Hepatic stellate cell (primary cell): ENCODE results near the gene C2orf74.
A peak's percentile ranks its signal among the peaks of the same experiment; 100 is the strongest.
"Not testable (repeated sequence)": the region's sequence is repeated elsewhere in the genome, so short reads cannot be mapped to it uniquely, and the experiment has no call there.

Experiments used
- DNase-seq: peaks from one replicate; pipeline ENCODE4 v3.0.0; 2011; ENCODE audit warnings: low spot score

Gene C2orf74

GRCh38 chr2:61161888-61162287 lies at the start of gene C2orf74:
Gene C2orf74 (plus strand): TSS chr2:61162188. CDS start chr2:61162515, 327 bp downstream.
- no peak for DNase-seq

DNA sequence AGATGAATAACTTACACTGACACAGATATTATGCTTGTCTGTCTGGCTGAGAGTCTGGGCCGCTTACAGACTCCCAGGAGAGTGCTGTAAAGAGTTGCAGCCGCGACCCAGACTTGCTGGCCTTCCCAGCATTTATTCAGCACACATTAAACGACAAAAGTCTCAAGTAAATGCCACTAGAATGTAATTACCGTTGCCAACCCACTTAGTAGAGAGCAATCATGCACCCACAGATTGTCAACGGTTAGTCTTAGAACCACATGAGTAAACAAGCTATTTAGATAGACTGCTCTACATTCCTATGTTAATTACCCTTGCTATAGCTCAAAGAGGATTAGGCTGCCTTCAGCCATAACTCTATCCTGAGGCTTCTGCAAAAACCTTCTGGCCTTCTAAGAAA lies 47.8 kb upstream of the C2orf74 start:
- no peak for DNase-seq

DNA sequence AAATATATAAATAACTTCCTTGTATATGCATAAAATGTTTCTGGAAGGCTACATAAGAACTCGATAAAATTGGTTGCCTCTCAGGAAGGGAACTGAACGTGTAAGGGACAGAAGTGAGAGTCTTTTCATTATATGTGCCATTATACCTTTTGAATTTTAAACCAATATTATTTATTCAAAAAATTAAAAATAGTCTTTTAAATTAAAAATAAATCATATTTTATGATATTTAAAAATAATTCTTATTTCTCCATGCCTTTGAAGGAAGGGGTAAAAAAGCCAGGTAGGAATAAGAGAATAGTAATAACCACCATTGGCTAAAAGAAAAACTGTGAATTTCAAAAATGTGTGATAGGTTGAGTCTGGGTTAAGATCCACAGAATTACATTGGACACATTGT lies 45.7 kb upstream of the C2orf74 start:
- no peak for DNase-seq

GRCh38 chr2:61117534-61117933 lies 44.5 kb upstream of the C2orf74 start:
- no peak for DNase-seq

DNA sequence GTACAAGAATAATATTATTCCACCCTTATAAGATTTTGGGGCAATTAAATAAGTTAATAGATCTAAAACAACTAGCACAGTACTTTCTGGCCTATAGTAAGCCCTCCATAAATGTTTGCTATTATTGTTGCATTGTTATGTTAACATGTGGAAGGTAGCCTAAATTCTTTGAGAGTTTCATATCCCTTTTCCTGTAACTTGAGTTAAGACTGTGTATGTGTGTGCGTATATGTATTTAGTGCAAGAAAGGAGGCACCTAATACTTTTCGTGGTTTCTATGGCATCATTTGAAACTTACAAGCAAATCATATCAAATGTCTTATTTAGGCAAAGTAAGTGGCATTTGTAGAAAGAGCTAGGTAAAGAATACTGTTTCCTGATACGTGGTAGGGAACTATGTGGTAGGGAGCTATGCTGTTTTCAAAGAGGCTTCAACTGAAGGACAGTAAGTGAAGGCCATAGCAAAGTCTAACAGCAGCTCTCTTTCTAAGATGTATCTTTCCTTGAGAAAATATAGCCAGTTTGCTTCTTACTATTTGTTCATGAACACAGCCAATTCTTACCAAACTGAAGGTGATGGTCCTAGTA lies 36.8 kb upstream of the C2orf74 start:
- no peak for DNase-seq

- no peak for DNase-seq
Measured at GRCh38 chr2:61125798-61126197, 36.2 kb upstream of the C2orf74 start.

GRCh38 chr2:61128122-61128521 lies 33.9 kb upstream of the C2orf74 start:
- not testable (repeated sequence) for DNase-seq

DNA sequence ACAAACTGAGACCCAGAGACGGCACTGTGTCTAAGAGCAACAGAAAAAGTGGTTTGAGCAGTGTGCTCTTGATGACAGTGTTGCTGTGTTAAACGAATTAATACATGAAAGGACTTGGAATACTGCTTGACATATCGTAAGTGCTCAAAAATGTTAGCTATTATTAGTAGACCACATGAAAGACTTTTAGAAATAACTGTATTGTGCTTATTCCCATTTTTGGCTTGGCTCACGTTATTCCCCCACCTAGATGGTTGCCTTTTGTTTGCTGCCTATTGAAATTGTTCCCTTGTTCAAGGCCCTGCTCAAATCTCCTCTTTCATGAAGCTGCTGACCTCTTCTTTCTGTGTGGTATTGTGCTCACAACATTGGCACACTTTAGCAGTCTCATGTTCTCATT lies 27.8 kb upstream of the C2orf74 start:
- no peak for DNase-seq

- DNase-seq, result peak; percentile 19
Measured at GRCh38 chr2:61135510-61135909, 26.5 kb upstream of the C2orf74 start.

- no peak for DNase-seq
Measured at GRCh38 chr2:61138859-61139258, 23.1 kb upstream of the C2orf74 start.

DNA sequence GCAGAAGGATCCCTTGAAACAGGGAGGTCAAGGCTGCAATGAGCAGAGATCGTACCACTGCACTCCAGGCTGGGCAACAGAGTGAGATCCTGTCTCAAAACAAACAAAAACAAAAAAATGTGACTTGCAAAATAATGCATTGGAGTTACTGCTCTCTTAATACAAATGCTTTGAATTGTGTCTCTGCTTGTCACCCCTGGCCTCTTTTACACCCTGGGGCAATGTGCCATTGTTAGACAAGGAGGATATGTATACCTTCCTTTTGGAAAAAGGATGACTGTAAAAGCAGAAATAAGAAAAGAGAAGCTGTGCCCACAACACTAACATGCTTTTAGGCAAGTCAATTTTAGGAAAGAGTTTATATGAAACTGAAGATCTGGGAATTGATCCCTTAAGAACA lies 20.8 kb upstream of the C2orf74 start:
- DNase-seq, result no peak

DNA sequence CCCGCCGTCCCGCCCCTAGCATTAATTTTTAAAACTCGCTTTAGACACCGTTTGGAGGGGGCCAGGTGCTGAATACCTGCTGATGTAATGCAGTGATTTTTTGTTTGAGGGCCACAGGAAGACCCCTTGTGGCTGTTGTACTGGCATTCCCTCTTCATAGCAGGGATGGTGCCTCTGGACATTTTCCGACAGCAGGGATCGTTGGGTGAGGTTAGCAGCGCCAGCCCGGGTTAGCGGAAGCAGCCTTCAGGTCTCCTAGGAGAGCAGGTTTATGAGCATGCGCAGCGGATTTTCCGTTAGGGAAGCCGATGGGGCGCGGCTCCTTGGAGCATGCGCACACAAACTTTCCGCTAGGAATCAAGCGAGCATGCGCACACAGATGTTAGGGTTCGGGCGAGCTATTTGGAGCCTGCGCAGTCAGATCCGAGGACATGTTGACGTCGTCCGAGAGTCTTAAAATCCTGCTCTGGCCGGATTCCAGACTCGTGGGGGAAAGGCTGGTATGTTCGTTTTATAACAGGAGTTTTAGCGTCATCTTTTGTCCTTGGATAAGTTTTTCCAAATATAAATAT lies 17.2 kb upstream of the C2orf74 start:
- DNase-seq, result peak; percentile 99

DNA sequence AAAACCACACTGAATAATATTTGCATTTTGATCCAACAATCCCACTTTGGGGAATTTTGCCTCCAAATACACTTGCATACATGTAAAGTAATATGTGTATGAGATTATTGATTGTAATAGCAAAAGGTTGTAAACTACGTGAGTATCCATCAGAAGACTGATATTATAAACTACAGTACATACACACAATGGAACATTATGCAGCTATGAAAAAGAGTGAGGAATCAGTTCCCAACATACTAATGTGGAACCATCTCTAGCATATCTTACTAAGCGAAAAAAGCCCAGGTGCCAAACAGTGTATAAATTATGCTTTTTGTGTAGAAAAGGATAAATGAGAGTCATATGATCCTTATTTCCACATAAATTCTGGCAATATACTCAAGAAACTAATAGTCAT lies 16.0 kb upstream of the C2orf74 start:
- no peak for DNase-seq

DNA sequence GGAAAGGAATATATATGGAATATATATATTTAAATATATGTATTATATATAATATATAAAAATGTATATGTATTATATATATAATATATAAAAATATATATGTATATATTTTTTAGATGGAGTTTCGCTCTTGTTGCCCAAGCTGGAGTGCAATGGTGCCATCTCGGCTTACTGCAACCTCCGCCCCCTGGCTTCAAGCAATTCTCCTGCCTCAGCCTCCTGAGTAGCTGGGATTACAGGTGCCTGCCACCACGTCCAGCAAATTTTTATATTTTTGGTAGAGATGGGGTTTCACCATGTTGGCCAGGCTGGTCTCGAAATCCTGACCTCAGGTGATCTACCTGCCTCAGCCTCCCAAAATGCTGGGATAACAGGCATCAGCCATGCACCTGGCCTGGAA lies 13.9 kb upstream of the C2orf74 start:
- not testable (repeated sequence) for DNase-seq

DNA sequence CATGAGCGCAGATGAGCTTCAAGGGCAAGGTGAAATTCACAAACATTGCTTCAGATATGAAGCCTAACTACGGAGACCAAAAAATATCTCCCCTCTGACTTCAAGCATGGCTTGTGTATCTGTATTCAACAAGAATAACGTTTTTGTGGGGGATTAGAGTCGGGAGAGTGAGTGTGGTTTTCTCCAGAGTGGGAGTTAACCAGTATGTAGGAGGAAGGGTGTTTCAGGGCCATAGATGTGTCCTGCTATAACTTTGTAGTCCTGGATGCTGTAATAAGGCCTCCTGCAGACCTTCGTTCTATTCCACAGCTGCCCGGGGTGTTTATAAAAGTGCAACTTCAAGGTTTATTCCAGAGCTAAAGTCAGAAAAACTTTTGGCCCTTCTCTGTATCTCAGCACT lies 12.9 kb upstream of the C2orf74 start:
- no peak for DNase-seq

GRCh38 chr2:61151436-61151835 lies 10.6 kb upstream of the C2orf74 start:
- DNase-seq, result no peak

GRCh38 chr2:61157371-61158003 lies 4.5 kb upstream of the C2orf74 start:
- no peak for DNase-seq

DNA sequence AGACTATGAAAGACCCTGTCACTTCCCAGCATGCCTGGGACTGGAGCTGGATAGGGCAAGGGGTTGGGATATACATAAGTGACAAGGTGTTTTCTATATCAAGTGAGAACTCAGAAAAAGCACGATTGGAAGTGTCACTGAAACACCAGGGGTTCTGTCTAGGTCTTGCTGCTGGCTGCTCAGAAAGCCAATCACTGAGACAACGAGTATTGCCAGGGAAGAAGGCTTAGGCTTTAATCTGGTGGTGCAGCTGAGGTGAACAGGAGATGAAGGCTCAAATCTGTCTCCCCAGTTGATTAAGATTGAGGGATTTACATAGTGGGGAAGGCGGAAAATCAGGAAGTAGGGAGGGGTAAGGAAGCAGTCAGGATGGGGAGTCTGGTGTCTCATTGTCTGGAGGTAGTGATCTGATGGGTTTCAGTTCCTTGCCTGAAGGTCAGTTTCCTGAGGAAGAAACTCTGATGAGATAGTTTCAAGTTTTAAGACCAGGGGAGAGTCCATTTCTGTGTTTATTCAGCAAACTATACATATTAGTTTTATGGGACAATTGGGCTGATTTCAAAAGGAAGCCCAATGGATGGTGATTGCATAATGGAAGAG lies 3.5 kb upstream of the C2orf74 start:
- DNase-seq, result no peak

GRCh38 chr2:61162721-61163120 lies 733 bp downstream of the C2orf74 start:
- no peak for DNase-seq

DNA sequence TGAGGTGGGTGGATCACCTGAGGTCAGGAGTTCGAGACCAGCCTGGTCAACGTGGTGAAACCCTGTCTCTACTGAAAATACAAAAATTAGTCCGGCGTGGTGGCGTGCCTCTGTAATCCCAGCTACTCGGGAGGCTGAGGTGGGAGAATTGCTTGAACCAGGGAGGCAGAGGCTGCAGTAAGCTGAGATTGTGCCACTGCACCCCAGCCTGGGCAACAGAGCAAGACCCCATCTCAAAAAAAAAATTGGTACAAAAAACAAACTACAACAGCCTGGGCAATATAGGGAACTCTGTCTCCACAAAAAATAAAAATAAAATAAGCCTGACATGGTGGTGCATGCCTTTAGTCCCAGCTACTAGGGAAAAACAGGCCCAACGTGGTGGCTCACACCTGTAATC lies 3.1 kb downstream of the C2orf74 start:
- not testable (repeated sequence) for DNase-seq

- DNase-seq, result no peak
Measured at GRCh38 chr2:61165946-61166345, 4.0 kb downstream of the C2orf74 start.

DNA sequence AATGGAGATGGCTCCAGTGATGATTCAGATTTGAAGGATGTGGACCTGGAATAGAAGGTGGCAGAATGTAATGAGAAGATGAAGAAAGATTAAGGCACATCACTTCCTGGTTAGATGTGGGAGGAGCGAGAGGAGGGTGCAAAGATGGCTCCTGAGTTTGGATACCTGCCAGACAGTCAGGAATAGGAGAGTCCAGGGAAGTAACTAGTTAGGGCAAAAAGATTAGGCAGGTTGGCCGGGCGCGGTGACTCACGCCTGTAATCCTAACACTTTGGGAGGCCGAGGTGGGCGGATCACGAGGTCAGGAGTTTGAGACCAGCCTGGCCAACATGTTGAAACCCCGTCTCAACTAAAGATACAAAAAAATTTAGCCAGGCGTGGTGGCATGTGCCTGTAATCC lies 5.6 kb downstream of the C2orf74 start:
- DNase-seq, result no peak

DNA sequence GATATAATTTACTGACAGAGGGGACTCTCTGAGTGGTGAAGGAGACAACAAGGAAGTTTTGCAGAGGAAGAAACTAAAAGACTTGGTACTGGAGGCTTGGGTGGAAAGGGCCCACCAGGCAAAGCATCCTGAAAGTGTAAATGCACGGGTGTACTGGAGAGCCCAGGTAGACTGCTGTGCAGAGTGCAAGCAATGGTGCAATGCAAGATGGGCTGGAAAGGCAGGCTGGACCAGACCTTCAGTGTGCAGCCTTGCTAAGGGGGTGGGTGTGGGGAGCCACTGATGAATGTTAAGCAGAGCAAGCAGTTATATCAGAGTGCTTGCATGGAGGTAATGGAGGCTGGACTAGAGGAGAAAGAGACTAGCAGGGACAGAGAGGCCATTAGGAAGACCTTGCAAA lies 10.7 kb downstream of the C2orf74 start:
- DNase-seq, result no peak
